K562 (cell line): ENCODE measurements around the gene NF1. TPM values are rescaled to one million over a fixed set of nuclear protein-coding genes. Genes with fewer than 3 reads are reported as not detected.
"Not testable (repeated sequence)": the region's sequence is repeated elsewhere in the genome, so short reads cannot be mapped to it uniquely, and the experiment has no call there.

Source experiments
- ATAC-seq: fragments of 200-7000 bp; cut with Tn5 transposase; 3 replicates; pipeline ENCODE4 v1.9.1; 2020; ENCODE audit warnings: moderate library complexity
- BruUV-seq: library from RNA; stranded (reverse); fragments of 400-500 nt; replicated peaks from 2 replicates; lab custom pipeline; 2021; lab: Mats Ljungman, UMichigan
- CTCF ChIA-PET: fragments of 300-600 bp; formaldehyde crosslinking; extraction: SDS; loops from one replicate; lab custom pipeline; 2021; ENCODE audit warnings: low intra/inter-chr PET ratio; lab: Yijun Ruan, JAX
- POLR2A ChIA-PET: fragments of 300-600, 350-650 bp; sonication (Branson Sonifier 250); formaldehyde crosslinking; extraction: SDS; loops from one replicate; lab custom pipeline; 2021; ENCODE audit warnings: antibody characterized with exemption, inconsistent platforms; lab: Yijun Ruan, JAX
- DNase-seq, 4 experiments: peaks; one replicate each; pipeline versions ENCODE4 v3.0.0 to v3.0.0-alpha.2; 2011 to 2018; ENCODE audit warnings: low spot score in 3 of 4, mixed read lengths in 3 of 4; ENCODE audit errors: extremely low read depth in 1 of 4
- FAIRE-seq: peaks from 2 replicates; lab custom pipeline; 2011; peaks lifted over from hg19 to GRCh38; lab: Jason Lieb, UNC
- H2AFZ ChIP-seq: 2 replicates; pipeline ENCODE4 v1.6.0; 2011; ENCODE audit warnings: low read depth, low read length, control low read depth, inconsistent platforms
- H3K27ac ChIP-seq: fragments of 200-600 bp; 3 replicates; pipeline ENCODE4 v1.8.0; 2011; ENCODE audit warnings: low read depth, mild to moderate bottlenecking, control low read depth, inconsistent platforms, low read length, moderate library complexity, mixed read lengths; ENCODE audit errors: extremely low read depth
- H3K27me3 ChIP-seq, 2 experiments: fragments of 300-600 bp in 1 of 2; 2 replicates in 1 of 2; 3 replicates in 1 of 2; pipeline versions ENCODE4 v1.6.0 to v1.8.0; 2011; ENCODE audit warnings: inconsistent platforms in 2 of 2, low read length in 2 of 2, mild to moderate bottlenecking in 1 of 2, mixed read lengths in 1 of 2, moderate library complexity in 1 of 2; ENCODE audit not compliant: control insufficient read depth in 2 of 2, insufficient read depth in 2 of 2
- H3K36me3 ChIP-seq: fragments of 300-600 bp; 3 replicates; pipeline ENCODE4 v1.8.0; 2011; ENCODE audit warnings: mild to moderate bottlenecking, low read length, inconsistent platforms; ENCODE audit not compliant: control insufficient read depth, insufficient read depth
- H3K4me1 ChIP-seq, 2 experiments: fragments of 200-600 bp in 1 of 2; replicated peaks in 1 of 2; 2 replicates in 1 of 2; 3 replicates in 1 of 2; pipeline versions ENCODE4 v1.5.1 to v1.8.0; 2011; ENCODE audit warnings: inconsistent platforms in 2 of 2, low read length in 2 of 2, mild to moderate bottlenecking in 1 of 2, mixed read lengths in 1 of 2, moderate library complexity in 1 of 2; ENCODE audit not compliant: control insufficient read depth in 2 of 2, insufficient read depth in 2 of 2
- H3K4me2 ChIP-seq: 2 replicates; pipeline ENCODE4 v1.6.1; 2011; ENCODE audit warnings: low read length, control low read depth, inconsistent platforms, mixed read lengths; ENCODE audit not compliant: insufficient read depth
- H3K4me3 ChIP-seq: fragments of 200-600 bp; sonication (generic), shearing (Covaris generic); 2 replicates; pipeline ENCODE4 v1.5.1; 2016; ENCODE audit warnings: control low read depth, inconsistent platforms
- H3K79me2 ChIP-seq: fragments of 200-600 bp; 3 replicates; pipeline ENCODE4 v1.8.0; 2011; ENCODE audit warnings: low read length, inconsistent platforms; ENCODE audit not compliant: control insufficient read depth, insufficient read depth
- H3K9ac ChIP-seq, 2 experiments: 2 replicates each; pipeline versions ENCODE4 v1.6.0 to v1.6.1; 2011; ENCODE audit warnings: low read depth in 2 of 2, low read length in 2 of 2, control low read depth in 1 of 2, inconsistent platforms in 1 of 2, mild to moderate bottlenecking in 1 of 2, mixed read lengths in 1 of 2; ENCODE audit not compliant: insufficient read depth in 1 of 2
- H3K9me1 ChIP-seq: one replicate; pipeline ENCODE4 v1.6.0; 2011; ENCODE audit warnings: inconsistent platforms, mild to moderate bottlenecking, low read length, moderate library complexity; ENCODE audit not compliant: control insufficient read depth, insufficient read depth
- H3K9me3 ChIP-seq: replicated peaks from 2 replicates; pipeline ENCODE4 v1.5.1; 2011; ENCODE audit warnings: low read depth, low read length, inconsistent platforms; ENCODE audit not compliant: control insufficient read depth, insufficient read depth
- H4K20me1 ChIP-seq: replicated peaks from 2 replicates; pipeline ENCODE4 v1.6.1; 2011; ENCODE audit warnings: low read length, inconsistent platforms, mixed read lengths; ENCODE audit not compliant: control insufficient read depth, insufficient read depth
- BCL6 ChIP-seq: fragments of 250-450 bp; sonication (Bioruptor Pico); IDR thresholded peaks from 2 replicates; pipeline ENCODE4 v1.4.0; 2020
- BCLAF1 ChIP-seq, 2 experiments: fragments of 450-650 bp in 1 of 2; IDR thresholded peaks; 2 replicates each; pipeline ENCODE4 v1.6.1; 2011 to 2017; ENCODE audit warnings: low read depth in 2 of 2, antibody characterized with exemption in 1 of 2, borderline replicate concordance in 1 of 2, low read length in 1 of 2, mild to moderate bottlenecking in 1 of 2, mixed read lengths in 1 of 2; ENCODE audit not compliant: control insufficient read depth in 1 of 2
- HDGF ChIP-seq: fragments of 450-650 bp; IDR thresholded peaks from 2 replicates; pipeline ENCODE4 v1.6.1; 2016
- TBP ChIP-seq: optimal IDR thresholded peaks from 2 replicates; pipeline ENCODE3; 2011; ENCODE audit warnings: low read depth, low read length, improper control_type of control experiment
- ZBTB7A ChIP-seq: IDR thresholded peaks from 2 replicates; pipeline ENCODE4 v1.6.1; 2011; ENCODE audit warnings: low read depth, mild to moderate bottlenecking, low read length, moderate library complexity, borderline replicate concordance; ENCODE audit not compliant: control insufficient read depth
- WGBS: fragments of 100-300 bp; shearing (Covaris generic); methylation state at CpG from one replicate; pipeline ENCODE4 v1.1.6; 2016; ENCODE audit warnings: low coverage, mixed read lengths; ENCODE audit not compliant: insufficient coverage; ENCODE audit errors: missing lambda C conversion rate; 5-methylcytosine and 5-hydroxymethylcytosine counted together
- in situ Hi-C: fragments of 300-500 bp; cut with MboI; formaldehyde crosslinking; loops from 4 replicates; pipeline ENCODE4 v1.15.0; 2018; ENCODE audit warnings: inconsistent platforms, mixed read lengths
- intact Hi-C: fragments of 100-400 bp; cut with micrococcal nuclease; formaldehyde crosslinking; loops from 2 replicates; pipeline ENCODE4 v1.14.2; 2022
- polyA plus RNA-seq, 8 experiments: library from polyadenylated mRNA; depleted of rRNA in 4 of 8; stranded (reverse) in 5 of 8; unstranded in 3 of 8; fragments of >200 nt; fragmentation: Nextera tagmentation in 2 of 8; fragmentation: Illumina TruSeq in 1 of 8; extraction: Ambion mirVana in 2 of 8; extraction: Trizol in 1 of 8; gene quantifications; 2 replicates each; pipeline versions ENCODE4 v1.2.1 to v1.2.3, GENCODE V29; 2011 to 2014; ENCODE audit warnings: inconsistent platforms in 1 of 8, missing spikeins in 1 of 8
- total RNA-seq, 7 experiments: library from RNA; depleted of rRNA in 6 of 7; stranded (reverse); fragments of >200 nt in 6 of 7; fragmentation: Illumina TruSeq in 2 of 7; extraction: Trizol in 2 of 7; gene quantifications; 2 replicates each; pipeline versions ENCODE4 v1.2.1 to v1.2.3, GENCODE V29; 2011 to 2021; ENCODE audit warnings: low replicate concordance in 1 of 7

The NF1 gene
- total and polyA plus RNA-seq, 9 of the 15 experiments (the other 6 are each of a cell fraction or from before 2014, with no cell fraction given): 3.4 to 41.9 (median 24.3) TPM

DNA sequence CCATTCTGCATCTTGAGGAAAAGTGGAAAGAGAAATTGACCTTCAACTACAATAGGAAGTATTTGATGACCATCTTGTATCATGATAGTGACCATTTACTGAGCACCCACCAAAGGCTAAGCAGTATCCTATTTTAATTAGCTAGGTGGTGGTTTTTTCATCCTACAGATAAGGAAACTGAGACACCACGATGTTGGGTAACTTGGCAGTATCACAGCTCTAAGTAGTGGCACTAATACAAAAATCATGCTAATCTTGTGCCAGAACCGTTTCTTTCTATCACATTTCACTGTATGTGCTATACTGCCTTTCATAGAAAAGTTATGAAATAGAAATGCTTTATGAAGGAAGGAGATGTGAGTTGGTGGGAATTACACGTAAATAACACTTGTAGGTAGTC lies 216.7 kb downstream of the NF1 start:
- Histone ChIP-seq H3K9me3 (no peaks in the 10 kb centered on the region), H3K4me2 (no peak overlapping the region), H3K4me1 (peaks cover 12% of the 10 kb centered on the region in 2 experiments; a peak in 4 of 5 replicates), H3K27me3 (no peaks in the 10 kb centered on the region), H4K20me1 (peaks cover 7% of the 10 kb centered on the region; the same call in 1 of the 2 replicates), H3K4me3 (no peak overlapping the region), H3K27ac (no peak overlapping the region), H3K9ac (no peak overlapping the region), H2AFZ (no peak overlapping the region), H3K9me1 (no peaks in the 10 kb centered on the region), H3K79me2 (peaks cover 2% of the 10 kb centered on the region; the same call in 1 of the 3 replicates), H3K36me3 (no peaks in the 10 kb centered on the region)
- ATAC-seq (no peak), DNase-seq (no peak), FAIRE-seq (no peak)
- ChIA-PET POLR2A (interaction anchor here (1.5 kb wide), 1 partner anchor 17 kb away, joined by 3 read pairs; no protein-coding TSS in a partner anchor), CTCF (no interaction called here)
- intact Hi-C loops (no loop called here), in situ Hi-C loops (no loop called here)
- 52% methylated on average over 3 of the region's 3 CpGs for WGBS
- TF ChIP-seq ZBTB7A: no peak
- no peak for TF ChIP-seq BCL6 (CRISPR knock-in tag)
- no peak for TF ChIP-seq TBP
- no peak for TF ChIP-seq BCLAF1 (IDR thresholded peaks at IDR 0.05; ENCODE audit: borderline replicate concordance in 1 of 2, control insufficient read depth in 1 of 2, low read depth in 2 of 2, low read length in 1 of 2)
- TF ChIP-seq HDGF: no peak
- BruUV-seq: no TSS peak

GRCh38 chr17:31312223-31312622 lies 217.4 kb downstream of the NF1 start:
- FAIRE-seq, DNase-seq, H4K20me1 ChIP-seq, in situ Hi-C loops, H3K79me2 ChIP-seq, H3K4me3 ChIP-seq, H3K9me3 ChIP-seq, H2AFZ ChIP-seq, H3K4me2 ChIP-seq, CTCF ChIA-PET, H3K27me3 ChIP-seq, H3K9me1 ChIP-seq, H3K27ac ChIP-seq, intact Hi-C loops, ATAC-seq, H3K36me3 ChIP-seq, BruUV-seq, H3K9ac ChIP-seq: not testable (repeated sequence)
- peaks cover 12% of the 10 kb centered on the region in 2 experiments; a peak in 4 of 5 replicates for H3K4me1 ChIP-seq
- POLR2A ChIA-PET: interaction anchor here (1.5 kb wide), 1 partner anchor 18 kb away, joined by 3 read pairs; no protein-coding TSS in a partner anchor
- 73% methylated on average over 5 of the region's 7 CpGs for WGBS
